ENCODE data around the gene CD99.

CD99 gene

DNA sequence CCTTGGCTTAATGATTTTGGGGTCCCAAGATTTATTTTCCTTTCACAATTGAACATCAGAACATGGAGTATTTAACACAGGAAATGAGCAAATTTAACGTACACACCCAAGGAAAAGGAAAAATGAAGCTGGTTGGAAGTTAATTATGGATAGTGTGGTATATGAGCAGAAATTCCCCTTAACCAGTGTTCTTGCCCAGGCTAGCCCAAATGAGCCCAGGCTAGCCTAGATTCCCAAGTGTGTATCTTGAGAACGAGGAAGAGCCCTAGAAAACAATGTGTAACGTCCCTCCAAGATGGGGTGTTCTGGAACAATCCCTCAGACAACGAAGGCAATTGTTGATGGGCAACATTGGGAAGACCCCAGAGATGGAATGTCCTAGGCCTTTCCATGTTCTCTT lies 94.4 kb downstream of the CD99 start:
- DNase-seq, result no peak
- intact Hi-C loops (cut with DNase I), result no loop called here

DNA sequence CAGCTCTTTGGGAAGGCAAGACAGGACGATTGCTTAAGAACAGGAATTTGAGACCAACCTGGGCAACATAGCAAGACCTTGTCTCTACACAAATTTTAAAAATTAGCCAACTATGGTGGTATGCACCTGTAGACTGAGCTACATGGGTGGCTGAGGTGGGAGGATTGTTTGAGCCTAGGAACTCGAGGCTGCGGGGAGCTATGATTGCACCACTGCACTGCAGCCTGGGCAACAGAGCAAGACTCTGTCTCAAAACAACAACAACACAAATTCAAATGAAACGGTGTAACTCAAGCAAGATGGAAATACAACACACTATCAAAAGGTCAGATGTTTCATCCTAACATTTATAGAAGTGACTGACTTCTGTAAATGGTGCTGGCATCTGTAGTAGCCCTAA lies 97.9 kb downstream of the CD99 start:
- intact Hi-C loops (cut with DNase I), result no loop called here
- DNase-seq, result no peak

DNA sequence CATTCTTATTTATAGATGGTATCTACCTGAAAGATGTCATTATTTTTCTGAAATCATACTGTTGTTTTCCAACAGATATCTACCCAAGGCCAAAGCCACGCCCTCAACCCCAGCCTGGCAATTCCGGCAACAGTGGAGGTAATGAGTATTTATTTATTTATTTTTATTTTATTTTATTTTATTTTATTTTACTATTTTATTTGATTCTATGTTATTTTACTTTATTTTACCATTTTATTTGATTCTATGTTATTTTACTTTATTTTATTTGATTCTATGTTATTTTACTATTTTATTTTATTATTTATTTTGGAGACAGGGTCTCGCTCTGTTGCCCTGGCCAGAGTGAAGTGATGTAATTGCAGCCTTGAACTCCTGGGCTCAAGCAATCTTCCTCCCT lies 98.5 kb downstream of the CD99 start:
- intact Hi-C loops (cut with DNase I), result no loop called here
- DNase-seq, result no peak

Measured in head of caudate nucleus (tissue), 42 donors.